WTC11 (cell line): ENCODE results near the gene VWF.

Source experiments
- ATF3 ChIP-seq: sonication (generic); formaldehyde crosslinking; conservative IDR thresholded peaks from 2 replicates; pipeline ENCODE4 v1.8.1; 2022; ENCODE audit warnings: mild to moderate bottlenecking, missing genetic modification reagents
- CREB1 ChIP-seq: sonication (generic); formaldehyde crosslinking; IDR thresholded peaks from 2 replicates; pipeline ENCODE4 v1.8.0; 2023; ENCODE audit warnings: mild to moderate bottlenecking, missing genetic modification reagents
- ESRRA ChIP-seq: sonication (generic); formaldehyde crosslinking; IDR thresholded peaks from 2 replicates; pipeline ENCODE4 v1.8.1; 2022; ENCODE audit warnings: mild to moderate bottlenecking, missing genetic modification reagents, borderline replicate concordance
- JUN ChIP-seq: sonication (generic); formaldehyde crosslinking; IDR thresholded peaks from 2 replicates; pipeline ENCODE4 v1.8.0; 2023; ENCODE audit warnings: mild to moderate bottlenecking, missing genetic modification reagents
- NR1H2 ChIP-seq: sonication (generic); formaldehyde crosslinking; IDR thresholded peaks from 2 replicates; pipeline ENCODE4 v1.9.0; 2021; ENCODE audit warnings: mild to moderate bottlenecking, moderate library complexity, missing genetic modification reagents
- ZNF121 ChIP-seq: sonication (generic); formaldehyde crosslinking; IDR thresholded peaks from 2 replicates; pipeline ENCODE4 v1.8.0; 2023; ENCODE audit warnings: missing genetic modification reagents
- ZNF138 ChIP-seq: sonication (generic); formaldehyde crosslinking; conservative IDR thresholded peaks from 2 replicates; pipeline ENCODE4 v1.8.1; 2022; ENCODE audit warnings: mild to moderate bottlenecking, moderate library complexity, missing genetic modification reagents
- ZNF219 ChIP-seq: sonication (generic); formaldehyde crosslinking; IDR thresholded peaks from 2 replicates; pipeline ENCODE4 v1.8.0; 2023; ENCODE audit warnings: missing genetic modification reagents, mild to moderate bottlenecking, borderline replicate concordance
- ZNF317 ChIP-seq: sonication (generic); formaldehyde crosslinking; IDR thresholded peaks from 2 replicates; pipeline ENCODE4 v1.8.1; 2023; ENCODE audit warnings: low read depth, mild to moderate bottlenecking, moderate library complexity, missing genetic modification reagents, borderline replicate concordance
- TF ChIP-seq, protein P1 (sequence below): fragments of 200-600 bp; IDR thresholded peaks from 2 replicates; pipeline ENCODE4 v1.8.0; 2022; ENCODE audit warnings: antibody characterized with exemption
- TF ChIP-seq, protein P2 (sequence below): sonication (generic); formaldehyde crosslinking; IDR thresholded peaks from 2 replicates; pipeline ENCODE4 v1.8.0; 2023; ENCODE audit warnings: mild to moderate bottlenecking, missing genetic modification reagents

- TF ChIP-seq ZNF219 (CRISPR knock-in tag) (no peak), ZNF138 (CRISPR knock-in tag) (no peak), ESRRA (CRISPR knock-in tag) (no peak), ZNF317 (CRISPR knock-in tag) (no peak), CREB1 (CRISPR knock-in tag) (no peak), ATF3 (CRISPR knock-in tag) (no peak), ZNF121 (CRISPR knock-in tag) (no peak), NR1H2 (CRISPR knock-in tag) (no peak), JUN (CRISPR knock-in tag) (no peak)
- TF ChIP-seq, protein P1, sequence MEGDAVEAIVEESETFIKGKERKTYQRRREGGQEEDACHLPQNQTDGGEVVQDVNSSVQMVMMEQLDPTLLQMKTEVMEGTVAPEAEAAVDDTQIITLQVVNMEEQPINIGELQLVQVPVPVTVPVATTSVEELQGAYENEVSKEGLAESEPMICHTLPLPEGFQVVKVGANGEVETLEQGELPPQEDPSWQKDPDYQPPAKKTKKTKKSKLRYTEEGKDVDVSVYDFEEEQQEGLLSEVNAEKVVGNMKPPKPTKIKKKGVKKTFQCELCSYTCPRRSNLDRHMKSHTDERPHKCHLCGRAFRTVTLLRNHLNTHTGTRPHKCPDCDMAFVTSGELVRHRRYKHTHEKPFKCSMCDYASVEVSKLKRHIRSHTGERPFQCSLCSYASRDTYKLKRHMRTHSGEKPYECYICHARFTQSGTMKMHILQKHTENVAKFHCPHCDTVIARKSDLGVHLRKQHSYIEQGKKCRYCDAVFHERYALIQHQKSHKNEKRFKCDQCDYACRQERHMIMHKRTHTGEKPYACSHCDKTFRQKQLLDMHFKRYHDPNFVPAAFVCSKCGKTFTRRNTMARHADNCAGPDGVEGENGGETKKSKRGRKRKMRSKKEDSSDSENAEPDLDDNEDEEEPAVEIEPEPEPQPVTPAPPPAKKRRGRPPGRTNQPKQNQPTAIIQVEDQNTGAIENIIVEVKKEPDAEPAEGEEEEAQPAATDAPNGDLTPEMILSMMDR: no peak
- TF ChIP-seq, protein P2, sequence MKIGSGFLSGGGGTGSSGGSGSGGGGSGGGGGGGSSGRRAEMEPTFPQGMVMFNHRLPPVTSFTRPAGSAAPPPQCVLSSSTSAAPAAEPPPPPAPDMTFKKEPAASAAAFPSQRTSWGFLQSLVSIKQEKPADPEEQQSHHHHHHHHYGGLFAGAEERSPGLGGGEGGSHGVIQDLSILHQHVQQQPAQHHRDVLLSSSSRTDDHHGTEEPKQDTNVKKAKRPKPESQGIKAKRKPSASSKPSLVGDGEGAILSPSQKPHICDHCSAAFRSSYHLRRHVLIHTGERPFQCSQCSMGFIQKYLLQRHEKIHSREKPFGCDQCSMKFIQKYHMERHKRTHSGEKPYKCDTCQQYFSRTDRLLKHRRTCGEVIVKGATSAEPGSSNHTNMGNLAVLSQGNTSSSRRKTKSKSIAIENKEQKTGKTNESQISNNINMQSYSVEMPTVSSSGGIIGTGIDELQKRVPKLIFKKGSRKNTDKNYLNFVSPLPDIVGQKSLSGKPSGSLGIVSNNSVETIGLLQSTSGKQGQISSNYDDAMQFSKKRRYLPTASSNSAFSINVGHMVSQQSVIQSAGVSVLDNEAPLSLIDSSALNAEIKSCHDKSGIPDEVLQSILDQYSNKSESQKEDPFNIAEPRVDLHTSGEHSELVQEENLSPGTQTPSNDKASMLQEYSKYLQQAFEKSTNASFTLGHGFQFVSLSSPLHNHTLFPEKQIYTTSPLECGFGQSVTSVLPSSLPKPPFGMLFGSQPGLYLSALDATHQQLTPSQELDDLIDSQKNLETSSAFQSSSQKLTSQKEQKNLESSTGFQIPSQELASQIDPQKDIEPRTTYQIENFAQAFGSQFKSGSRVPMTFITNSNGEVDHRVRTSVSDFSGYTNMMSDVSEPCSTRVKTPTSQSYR: no peak
Observed at GRCh38 chr12:5985471-5985870, 139.0 kb downstream of the VWF start.
